CD4-positive, alpha-beta T cell treated with Interleukin-10 for 1 hour (primary cell): Measurements from ENCODE around the gene SAPCD2.

ENCODE experiments used
- DNase-seq: peaks from one replicate; pipeline ENCODE4 v3.0.0-alpha.2; 2020

The SAPCD2 gene

DNA sequence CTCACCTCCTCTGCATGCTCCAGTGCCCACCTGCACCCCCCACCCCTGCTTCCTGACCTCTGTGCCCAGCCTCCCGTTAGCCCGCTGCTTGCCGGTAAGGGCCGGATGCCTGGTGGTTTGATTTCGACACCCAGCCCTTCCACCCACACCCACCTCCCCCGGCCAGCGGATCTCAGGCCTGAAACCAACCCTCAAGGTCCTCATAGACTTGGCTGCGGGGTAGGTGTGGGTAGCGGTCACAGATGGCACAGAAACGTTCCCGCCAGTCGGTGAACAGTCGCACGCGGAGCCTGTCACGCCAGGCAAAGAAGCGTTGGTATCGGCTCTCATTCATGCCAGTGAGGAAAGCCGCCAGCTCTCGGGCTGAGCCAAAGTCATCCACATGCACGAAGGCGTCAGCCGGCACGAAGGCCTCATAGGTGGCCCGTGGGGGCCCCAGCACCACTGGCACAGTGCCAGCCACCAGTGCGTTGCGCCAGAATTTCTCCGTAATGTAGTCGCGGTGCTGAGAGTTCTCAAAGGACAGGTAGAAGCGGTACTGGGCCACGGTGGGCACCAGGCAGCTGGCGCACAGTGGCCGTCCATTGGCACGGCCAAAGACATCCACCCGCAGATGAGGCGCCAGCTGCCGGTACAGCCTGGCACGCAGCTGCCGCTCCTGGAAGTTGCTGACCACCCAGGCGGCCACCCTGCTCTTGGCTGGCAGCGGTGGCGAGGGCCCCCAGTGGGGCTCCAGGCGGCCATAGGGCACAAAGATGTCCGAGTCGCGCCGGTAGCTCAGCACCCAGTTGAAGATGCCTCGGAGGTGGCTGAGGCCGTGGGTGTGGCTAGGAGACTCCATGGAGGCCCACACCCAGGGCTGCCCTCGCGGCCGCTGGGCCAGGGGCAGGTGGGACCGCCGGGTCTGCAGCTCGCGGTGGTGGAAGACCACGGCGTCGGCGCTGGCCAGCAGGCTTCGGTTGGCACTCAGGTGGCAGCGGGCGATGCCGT is 39.5 kb downstream of the SAPCD2 start:
- peak; percentile 54 for DNase-seq

DNA sequence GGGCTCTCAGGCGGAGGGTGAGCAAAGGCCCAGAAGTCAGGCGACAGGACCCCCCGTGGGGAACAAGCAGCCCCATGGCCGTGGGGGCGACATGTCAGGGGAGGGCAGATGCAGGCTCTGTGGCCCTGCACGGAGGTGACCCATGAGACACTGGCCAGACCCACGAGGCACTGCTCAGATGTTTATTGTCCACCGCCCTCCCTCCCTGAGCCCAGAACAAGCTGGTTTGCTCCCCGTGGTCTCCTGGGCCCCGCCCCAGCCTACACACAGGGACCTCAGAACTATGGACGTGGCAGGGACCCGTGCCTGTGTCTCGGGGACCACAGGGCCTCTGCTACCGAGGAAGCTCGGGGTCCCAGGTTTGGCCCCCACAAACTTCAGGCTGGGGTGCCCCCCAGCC is 40.4 kb downstream of the SAPCD2 start:
- DNase-seq, result no peak

DNA sequence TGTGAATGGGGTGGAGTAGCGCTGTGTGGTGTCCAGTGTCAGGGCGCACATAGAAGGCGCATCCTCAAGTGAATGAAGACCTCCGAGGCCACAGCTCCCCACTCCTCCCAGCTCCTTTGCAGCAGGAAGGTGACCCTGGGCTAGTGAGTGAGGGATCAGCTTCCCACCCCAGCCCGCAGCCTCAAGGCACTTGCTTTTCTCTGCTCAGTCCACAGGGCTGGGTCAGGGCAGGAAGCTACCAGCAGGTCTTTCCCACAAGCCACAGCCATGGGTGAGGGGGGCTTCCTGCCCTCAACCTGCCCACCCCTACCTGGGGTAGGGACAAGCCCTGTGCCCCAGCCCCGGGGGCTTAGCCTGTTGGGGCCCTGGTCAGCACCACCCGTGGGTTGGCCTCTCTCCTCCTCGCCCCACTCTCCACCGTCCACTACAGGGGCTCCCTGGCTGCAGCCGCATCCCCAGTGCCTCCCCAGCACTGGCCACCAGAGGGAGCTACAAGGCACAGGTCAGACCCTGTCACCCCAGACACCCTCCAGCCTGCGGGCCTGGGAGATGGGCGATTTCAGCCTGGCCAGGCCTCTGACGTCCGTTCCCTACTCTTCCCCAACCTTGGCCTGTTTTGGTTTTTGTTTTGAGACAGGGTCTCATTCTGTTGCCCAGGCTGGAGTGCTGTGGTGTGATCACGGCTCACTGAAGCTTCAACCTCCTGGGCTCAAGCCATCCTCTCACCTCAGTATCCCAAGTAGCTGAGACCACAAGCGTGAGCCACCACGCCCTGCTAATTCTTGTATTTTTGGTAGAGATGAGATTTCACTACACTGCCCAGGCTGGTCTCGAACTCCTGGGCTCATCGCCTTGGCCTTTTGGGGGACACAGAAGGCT is 41.1 kb downstream of the SAPCD2 start:
- DNase-seq, result peak; percentile 72

DNA sequence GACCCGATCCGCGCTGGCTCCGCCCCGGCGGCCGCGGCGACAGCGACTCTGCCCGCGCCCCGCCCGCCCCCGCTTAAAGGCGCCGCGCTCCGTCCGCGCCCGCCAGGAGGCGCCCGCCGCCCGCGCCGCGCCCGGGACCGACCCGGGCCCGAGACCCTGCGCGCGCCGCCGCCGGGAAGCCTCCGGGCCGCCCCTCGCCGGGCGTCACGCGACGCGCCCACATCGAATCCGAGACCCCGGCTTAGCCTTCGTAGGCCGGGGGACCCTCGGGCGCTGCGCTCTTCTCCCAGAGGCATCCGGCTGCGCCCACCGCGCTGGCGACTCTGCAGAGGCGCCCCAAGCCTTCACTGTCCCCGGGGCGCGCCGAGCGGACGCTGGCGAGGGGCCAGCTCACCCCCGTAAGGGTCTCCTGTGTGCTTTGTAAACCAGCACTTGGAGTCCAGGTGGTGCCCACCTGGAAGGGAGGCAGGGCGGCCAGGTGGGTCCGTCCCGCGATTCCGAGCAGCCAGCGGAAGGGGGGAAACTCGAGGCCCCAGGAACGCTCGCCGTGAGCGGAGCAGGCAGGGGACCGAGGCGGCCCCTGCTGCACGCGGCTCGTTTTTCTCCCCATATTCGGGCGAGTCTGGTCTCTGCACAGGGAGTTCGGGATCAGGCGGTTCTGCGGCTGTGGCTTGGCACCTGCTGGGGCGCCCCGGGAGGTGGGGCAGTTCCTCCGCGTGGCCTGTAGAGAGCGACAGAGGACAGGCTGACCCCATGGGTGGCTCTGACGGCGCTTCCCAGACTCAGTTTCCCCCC is 41.9 kb downstream of the SAPCD2 start:
- DNase-seq, result peak; percentile 78

DNA sequence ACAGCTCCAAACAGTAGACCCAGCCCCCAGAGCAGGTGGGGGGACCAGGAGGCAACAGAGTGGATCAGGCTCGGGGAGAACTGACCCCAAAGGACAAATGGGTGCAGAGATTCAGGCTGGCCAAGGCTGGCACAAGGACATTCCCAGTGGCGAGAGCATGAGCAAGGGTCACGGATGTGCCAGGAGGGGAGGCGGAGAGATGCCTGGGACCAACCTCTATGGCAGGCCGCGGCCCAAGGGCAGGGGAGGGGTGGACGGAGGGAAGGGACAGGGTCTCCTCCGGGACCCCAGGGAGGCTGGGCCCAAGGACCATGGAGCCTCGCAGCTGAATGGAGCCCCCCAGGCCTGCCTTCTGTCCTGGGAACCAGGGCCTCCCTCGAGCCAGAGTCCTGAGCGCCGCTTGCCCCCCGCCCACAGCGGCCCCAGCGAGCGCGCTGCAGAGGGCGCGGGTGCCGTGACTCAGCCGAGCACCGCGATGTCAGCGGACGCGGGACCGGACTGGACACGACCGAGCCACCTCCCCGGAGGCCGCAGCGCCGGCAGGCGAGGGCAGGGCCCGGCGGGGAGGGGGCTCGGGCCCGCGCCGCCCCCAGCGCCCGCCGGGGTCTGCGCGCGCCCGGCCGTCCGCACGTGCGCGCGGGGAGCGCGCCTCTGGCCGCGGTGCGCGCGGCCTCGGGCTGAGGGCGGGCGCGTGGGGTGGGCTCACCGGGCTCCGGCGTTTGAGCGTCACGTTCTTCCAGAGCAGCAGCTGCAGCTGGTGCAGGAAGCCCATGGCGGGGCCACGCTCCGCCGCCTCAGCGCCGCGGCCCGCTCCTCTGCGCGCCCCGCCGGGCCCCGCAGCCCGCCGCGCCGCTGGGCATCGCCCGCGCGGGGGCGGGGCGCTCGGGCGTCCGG is 42.7 kb downstream of the SAPCD2 start, which contains the start of gene ABCA2:
Gene ABCA2 (minus strand): TSS at position 869 of the 894 bp plus-strand sequence. CDS start 97 bp downstream, at position 772.
- DNase-seq, result no peak

DNA sequence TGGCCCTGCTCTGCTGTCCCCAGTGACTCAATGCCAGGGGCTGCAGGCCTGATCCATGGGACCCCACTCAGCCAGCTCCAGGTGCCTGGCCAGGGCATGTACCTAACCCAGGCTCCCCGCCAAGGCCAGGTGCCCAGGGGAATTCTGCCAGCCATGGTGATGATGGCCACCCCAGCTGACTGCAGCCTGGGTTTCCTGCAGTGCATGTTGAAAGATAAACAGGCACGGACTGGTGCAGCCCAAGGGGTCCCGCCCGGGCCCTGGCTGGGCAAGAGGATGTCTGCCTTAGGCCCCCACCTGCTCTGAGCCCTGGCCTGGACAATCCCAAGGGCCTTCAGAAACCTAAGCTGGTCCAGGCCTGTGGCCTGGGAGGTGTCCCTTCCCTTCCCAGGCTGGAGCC is 43.5 kb downstream of the SAPCD2 start:
- no peak for DNase-seq

DNA sequence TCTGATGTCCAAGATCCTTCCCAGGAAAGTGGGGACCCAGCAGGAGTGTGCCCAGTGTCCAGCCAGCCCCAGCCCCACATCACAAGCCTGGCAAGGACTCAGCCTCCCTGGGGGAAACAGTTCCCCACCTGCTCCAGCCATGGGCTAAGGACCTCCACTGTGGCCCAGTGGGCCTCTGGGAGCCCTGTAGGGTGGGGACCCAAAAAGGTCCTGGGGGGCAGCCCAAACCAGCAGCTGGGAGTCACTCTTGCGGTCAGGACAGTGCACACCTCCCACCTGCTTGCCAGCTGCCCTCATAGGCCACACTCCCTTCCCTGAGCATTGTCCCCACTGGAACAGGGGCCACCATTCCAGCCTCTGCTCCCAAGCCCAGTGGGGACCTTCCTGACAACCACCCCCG is 44.0 kb downstream of the SAPCD2 start:
- no peak for DNase-seq

DNA sequence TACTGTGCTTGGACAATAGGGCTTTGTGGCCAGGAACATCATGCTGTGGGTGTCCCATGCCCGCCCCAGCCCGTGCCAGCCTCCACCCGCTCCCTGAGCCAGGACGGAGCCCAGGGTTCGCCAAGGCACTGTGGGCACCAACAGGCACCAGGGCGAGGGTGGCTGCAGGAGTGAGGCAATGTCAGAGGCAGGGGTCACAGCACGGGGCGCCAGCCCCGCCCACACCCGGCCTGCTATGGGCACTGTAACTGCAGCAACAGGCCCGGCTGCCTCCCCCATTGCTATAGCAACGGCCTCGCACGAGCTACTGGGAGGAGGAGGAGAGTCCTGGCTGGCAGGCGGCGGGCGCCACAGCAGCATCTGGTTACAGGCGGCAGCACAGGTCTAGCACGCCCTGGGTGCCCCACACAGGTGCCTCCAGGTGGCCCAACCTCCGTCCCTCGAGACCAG is 44.8 kb downstream of the SAPCD2 start:
- no peak for DNase-seq

DNA sequence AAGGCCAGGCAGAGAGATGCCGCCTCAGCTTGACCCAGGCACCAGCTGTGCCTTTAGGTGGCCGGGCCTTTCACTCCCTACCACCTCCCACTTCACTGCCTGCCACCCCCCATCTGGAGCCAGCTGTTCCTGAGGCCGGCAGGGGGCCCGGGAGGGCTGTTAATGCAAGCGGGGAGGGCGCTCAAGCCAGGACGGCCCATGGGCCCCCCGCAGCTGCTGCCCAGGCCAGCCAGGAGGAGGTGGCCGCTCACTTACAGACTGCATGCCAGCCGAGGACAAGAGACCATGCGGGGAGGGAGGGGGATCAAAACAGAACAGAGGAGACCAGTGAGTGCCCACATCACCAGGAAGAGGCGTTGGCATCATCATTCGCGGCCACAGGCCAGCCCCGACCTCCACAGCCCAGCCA is 46.8 kb downstream of the SAPCD2 start:
- no peak for DNase-seq

DNA sequence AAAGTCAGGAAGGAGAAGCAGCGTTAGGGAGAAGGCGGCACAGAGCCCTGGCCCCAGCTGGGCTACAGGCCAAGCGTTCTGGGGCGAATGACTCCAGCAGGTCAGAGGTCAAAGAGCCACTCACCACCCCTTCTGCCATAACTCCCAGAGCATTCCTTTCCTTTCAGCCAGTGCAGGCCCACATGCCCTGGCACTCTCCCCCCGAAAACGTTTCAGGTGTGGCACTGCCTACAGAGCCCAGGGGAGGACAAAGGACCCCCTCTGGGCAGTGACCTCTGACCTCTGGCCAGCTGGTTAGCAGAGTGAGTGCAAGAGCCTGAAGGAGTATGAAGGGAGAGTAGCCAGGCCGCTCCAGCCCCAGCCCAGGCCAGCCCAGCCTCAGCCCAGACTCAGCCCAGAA is 47.2 kb downstream of the SAPCD2 start:
- no peak for DNase-seq

DNA sequence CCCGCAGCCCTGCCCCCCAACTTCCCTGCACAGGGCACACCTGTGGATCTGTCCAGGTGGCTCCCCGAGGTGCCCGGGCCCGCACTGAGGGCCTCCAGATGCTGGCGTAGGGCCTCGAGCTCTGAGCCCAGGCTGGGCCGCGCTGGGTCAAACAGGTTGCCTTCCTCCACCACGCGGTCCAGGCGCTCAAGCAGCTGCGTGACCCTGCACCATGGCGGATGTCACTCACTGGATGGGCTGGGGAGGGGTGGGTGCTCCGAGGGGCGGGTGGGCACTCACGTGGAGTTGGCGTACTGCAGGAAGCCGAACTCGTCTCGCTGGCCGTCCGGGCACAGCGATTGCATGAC is 47.7 kb downstream of the SAPCD2 start:
- no peak for DNase-seq

DNA sequence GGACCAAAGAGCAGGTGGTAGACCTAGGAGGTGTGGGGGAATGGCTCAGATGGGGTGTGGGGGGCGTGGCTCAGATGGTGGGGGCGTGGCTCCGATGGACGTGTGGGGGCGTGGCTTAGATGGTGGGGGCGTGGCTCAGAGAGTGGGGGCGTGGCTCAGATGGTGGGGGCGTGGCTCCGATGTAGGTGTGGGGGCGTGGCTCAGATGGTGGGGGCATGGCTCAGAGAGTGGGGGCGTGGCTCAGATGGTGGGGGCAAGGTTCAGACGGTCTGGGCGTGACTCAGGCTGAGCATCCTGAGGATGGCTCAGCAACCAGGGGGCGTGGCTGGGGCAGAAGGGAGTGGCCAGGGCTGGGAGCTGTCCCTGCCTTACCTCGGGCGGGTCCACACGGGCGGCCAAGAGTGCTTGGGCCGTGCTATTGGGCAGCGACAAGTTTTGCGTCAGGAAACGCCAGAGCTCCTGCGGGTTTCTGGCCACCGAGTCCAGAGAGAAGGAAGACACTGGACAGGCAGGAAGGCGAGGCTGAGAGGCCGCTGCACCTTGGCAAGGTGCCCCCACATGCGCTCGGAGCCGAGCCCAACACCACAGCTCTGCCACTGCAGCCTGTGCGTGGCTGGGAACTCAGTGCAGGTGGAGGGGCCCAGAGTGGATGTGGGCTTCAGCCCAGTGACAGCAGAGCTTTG is 48.2 kb downstream of the SAPCD2 start:
- DNase-seq, result peak; percentile 78

DNA sequence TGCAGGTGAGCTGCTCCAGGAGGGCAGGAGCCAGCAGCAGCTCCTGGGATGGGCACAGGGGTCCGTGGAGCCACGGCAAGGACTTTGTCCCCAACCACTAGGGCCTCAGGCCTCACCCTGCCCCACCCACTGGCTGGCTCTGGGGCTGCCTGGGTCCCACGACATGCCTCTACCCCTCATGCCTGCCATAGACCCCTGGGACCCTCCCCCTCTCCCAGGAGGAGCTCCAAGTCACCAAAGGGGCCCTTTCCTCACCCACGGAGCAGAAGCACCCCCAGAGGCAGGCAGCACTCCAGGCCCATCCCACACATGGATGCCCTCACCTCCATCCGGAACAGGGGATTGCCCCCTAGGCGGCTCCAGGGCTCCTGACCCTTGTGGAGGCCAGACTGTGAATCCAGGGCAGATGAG is 48.8 kb downstream of the SAPCD2 start:
- no peak for DNase-seq

DNA sequence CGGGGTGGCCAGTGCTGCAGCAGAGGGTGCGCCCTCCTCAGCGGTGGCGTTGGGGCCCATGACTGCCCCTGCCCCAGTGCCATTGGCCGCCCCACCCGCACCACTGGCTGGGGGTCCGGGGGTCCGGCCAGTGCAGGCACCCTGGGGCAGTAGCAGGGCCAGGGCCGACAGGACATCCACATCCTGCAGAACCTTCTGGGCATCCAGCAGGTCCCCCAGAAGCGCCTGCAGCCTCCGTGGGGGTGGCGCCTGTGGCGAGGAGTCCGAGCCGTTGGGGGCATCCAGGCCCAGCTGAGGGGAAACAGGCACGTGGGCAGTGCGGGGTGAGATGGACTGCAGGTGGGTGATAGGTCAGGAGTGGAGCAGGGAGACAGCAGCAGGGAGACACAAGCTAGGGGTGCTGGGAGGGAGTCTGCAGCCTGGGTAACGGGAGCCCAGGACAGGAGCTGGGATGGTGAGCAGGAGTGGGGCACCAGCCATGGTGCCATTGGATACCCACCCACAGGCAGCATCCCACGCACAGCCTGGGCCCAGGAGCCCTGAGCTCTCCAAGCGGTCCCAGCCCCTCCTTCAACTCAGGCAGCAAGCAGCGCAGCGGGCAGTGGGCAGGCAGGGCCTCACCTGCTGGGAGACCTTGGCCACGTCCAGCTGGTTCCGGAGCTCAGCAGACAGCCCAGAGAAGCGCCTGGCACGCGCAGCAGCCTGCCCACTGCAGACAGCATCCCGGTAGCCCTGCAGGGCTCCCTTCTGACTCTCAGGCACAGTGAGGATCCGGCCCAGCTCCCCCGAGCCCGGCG is 49.4 kb downstream of the SAPCD2 start:
- DNase-seq, result no peak

DNA sequence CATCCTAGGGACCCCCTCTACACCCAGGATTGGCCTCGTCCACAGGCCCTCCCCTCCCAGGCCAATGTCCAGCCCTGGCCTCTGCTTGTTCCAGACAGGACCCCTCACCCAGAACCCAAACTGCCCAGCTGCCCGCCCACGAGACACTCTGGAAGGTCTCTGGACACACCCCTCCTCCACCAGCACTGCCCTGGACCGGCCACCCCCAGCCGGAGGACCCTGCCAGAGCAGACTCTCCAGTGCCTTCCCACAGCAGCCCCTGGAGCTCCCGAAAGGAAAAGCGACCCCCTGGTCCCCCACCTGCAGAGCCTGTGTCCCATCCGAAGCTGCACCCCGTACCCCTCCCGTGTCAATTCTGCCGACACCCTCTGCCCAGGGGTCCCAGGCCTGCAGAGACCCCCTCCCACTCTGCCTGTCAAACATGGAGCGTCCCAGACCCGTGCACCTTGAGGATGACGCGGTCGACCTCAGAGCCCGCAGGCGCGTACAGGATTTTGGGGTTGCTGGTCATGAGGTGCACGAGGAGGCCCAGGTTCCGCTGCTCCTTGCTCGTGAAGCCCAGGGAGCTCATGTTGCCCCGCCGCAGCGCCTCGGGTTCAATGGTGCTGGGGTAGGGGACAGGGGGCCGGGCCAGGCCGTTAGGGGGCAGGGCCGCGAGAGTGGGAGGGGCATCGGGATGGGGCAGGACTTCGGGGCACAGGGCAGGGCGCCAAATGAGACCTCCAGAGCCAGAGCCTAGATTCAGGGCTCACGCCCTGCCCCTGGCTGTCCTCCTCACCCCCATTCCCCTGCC is 50.3 kb downstream of the SAPCD2 start:
- DNase-seq, result no peak

DNA sequence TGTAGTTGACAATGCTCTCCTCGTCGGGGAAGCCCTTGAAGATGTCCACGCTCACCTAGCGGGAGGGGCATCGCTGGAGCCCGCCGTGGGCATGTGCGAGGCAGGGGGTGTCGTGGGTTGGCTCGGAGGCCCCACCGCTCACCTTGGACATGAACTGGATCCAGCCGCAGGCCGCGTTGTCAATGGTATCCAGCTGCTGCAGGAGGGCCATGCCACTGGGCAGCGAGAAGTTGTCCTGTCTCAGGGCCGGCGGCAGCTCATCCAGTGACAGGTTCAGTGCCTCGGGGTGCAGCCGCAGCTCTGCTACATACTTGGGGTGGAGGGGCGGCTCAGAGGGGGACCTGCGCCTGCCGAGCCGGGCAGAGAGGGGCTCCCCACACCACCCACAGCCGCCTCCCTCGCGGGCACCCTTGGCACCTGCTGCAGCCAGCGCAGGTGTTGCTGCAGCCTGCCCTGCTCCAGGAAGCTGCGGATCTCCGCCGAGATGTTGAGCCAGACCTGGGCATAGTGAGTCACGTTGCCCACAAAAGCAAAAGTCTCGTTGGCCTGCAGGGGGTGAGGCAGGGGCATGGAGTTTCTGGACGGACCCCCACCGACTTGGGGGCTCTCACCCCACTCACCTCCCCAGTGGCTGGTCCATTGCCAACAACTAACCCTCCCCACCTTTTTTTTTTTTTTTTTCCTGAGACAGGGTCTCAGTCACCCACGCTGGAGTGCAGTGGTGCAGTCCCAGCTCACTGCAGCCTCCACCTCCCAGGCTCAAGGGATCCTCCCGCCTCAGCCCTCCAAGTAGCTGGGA is 51.4 kb downstream of the SAPCD2 start:
- DNase-seq, result no peak

DNA sequence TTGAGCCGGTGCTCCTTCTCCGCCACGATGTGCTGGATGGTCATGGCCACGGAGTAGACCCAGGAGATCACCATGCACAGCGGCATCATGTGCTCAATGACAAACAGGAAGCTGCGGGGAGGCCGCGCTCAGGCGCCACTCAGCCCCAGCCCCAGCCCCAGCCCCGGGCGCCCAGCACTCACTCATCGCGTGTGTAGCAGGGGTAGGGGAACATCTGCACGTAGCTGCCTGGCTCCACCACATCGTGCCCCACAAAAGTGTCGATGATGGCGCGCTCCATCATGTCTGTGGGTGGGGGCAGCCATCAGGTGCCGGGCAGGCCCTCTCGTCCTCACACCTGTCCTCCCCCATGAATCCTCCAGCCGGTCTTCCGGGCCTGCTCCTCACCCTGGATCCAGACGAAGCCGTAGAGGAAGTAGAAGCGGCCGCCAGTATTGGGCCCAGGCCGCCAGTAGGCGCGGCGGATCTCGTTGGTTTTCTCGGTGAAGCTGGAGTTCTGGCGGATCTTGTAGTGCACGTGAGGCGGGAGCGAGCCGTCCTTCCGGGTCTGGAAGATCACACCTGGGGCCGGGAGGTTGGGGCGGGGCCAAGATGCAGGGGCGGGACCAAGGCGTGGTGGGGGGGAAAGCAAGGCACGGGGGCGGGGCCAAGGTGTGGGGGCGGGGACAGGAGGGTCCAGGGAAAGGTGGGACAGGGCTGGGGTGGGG is 52.4 kb downstream of the SAPCD2 start:
- DNase-seq, result no peak

DNA sequence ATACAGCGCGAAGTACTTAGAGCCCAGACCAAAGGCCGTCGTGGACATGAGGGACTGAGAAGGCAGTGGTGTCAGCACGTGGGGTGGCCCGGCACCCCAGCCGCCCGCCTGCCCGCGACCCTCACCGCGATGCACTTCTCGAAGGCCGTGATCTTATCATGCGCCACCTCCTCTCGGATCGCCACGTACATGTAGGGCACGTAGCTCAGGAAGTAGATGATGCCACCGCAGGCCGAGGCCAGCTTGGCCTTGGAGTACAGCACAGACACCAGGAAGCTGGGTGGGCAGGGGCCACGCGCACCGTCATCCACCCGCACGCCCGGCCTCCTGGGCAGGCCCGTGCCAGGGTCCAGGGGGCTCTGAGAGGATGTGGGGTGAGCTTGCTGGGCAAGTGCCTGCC is 53.3 kb downstream of the SAPCD2 start:
- DNase-seq, result no peak
